SU-DHL-6 (cell line): Measurements from ENCODE around the gene FCHSD2.
"Not testable (repeated sequence)": the region's sequence is repeated elsewhere in the genome, so short reads cannot be mapped to it uniquely, and the experiment has no call there.

ENCODE experiments used
- H2AFZ ChIP-seq: fragments of 200-600 bp; sonication (generic); 2 replicates; pipeline ENCODE4 v1.6.1; 2014; ENCODE audit warnings: low read depth, mild to moderate bottlenecking, moderate library complexity, mixed read lengths, antibody characterized with exemption, low read length; ENCODE audit not compliant: severe bottlenecking
- H3F3A ChIP-seq: fragments of 200-600 bp; shearing (Covaris generic); 2 replicates; pipeline ENCODE4 v1.6.0; 2016; ENCODE audit warnings: antibody characterized with exemption, mild to moderate bottlenecking; ENCODE audit not compliant: insufficient read depth
- H3K27ac ChIP-seq: fragments of 200-600 bp; sonication (generic); 2 replicates; pipeline ENCODE4 v1.5.1; 2016; ENCODE audit warnings: low read depth, mild to moderate bottlenecking, low read length, moderate library complexity, mixed read lengths
- H3K27me3 ChIP-seq: fragments of 200-600 bp; sonication (generic), shearing (Covaris generic); 2 replicates; pipeline ENCODE4 v1.6.0; 2014; ENCODE audit warnings: mild to moderate bottlenecking, low read length
- H3K36me3 ChIP-seq: fragments of 200-600 bp; sonication (generic); 2 replicates; pipeline ENCODE4 v1.6.1; 2014; ENCODE audit warnings: mild to moderate bottlenecking, low read length, mixed read lengths
- H3K4me2 ChIP-seq: fragments of 300-600, 200-600 bp; shearing (Covaris generic), sonication (generic); 2 replicates; pipeline ENCODE4 v1.6.0; 2014; ENCODE audit warnings: low read length, low read depth, mild to moderate bottlenecking; ENCODE audit not compliant: poor library complexity, severe bottlenecking
- H3K4me3 ChIP-seq: fragments of 200-600 bp; sonication (generic); 2 replicates; pipeline ENCODE4 v1.5.1; 2014; ENCODE audit warnings: antibody characterized with exemption, low read length, mild to moderate bottlenecking, mixed read lengths; ENCODE audit not compliant: insufficient read depth, poor library complexity, severe bottlenecking
- H3K79me2 ChIP-seq: fragments of 200-600 bp; sonication (generic); 2 replicates; pipeline ENCODE4 v1.6.1; 2014; ENCODE audit warnings: mild to moderate bottlenecking, low read length, moderate library complexity; ENCODE audit not compliant: insufficient read depth
- H3K9ac ChIP-seq: fragments of 200-600 bp; sonication (generic); 2 replicates; pipeline ENCODE4 v1.7.0; 2014; ENCODE audit warnings: mild to moderate bottlenecking, low read length
- H3K9me2 ChIP-seq: fragments of 200-600 bp; sonication (generic); replicated peaks from 2 replicates; pipeline ENCODE4 v1.6.1; 2014; ENCODE audit warnings: low read length; ENCODE audit not compliant: insufficient read depth
- H3K9me3 ChIP-seq: fragments of 200-600 bp; sonication (generic); 2 replicates; pipeline ENCODE4 v1.6.1; 2014; ENCODE audit warnings: low read length, mixed read lengths; ENCODE audit not compliant: insufficient read depth
- H4K20me1 ChIP-seq: fragments of 200-600 bp; sonication (generic); 2 replicates; pipeline ENCODE4 v1.6.1; 2014; ENCODE audit warnings: low read depth, mild to moderate bottlenecking, antibody characterized with exemption, low read length, moderate library complexity, mixed read lengths
- EZH2phosphoT487 ChIP-seq: fragments of 200-600 bp; sonication (generic), shearing (Covaris generic); conservative IDR thresholded peaks from 2 replicates; pipeline ENCODE4 v1.6.1; 2018; ENCODE audit warnings: mild to moderate bottlenecking, antibody characterized with exemption, low read length, moderate library complexity, mixed read lengths
- TF ChIP-seq, protein P1 (sequence below): fragments of 200-600 bp; sonication (generic); IDR thresholded peaks from one replicate; pipeline ENCODE4 v1.5.1; 2017; ENCODE audit warnings: antibody characterized with exemption, mild to moderate bottlenecking, low read length, moderate library complexity; ENCODE audit not compliant: insufficient read depth, poor library complexity, severe bottlenecking

Gene FCHSD2

DNA sequence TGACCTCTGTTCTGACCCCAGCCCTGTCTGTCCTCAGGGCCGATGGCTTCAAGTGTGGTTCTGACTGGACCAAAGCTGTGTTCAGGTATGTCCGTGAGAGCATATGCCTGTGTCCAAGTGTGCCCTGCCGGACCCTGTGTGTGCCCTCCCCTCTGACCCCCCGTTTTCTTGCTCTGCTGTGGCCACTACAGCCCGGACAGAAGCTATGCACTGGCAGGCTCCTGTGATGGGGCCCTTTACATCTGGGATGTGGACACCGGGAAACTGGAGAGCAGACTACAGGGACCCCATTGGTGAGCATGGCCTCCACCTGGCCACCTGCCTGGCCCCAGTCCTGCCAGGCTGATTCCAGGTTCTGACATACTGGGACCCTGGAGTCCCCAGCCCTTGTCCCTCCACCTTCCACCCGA, 313.4 kb downstream of the FCHSD2 start:
- H3K9me3 ChIP-seq: no peaks in the 10 kb centered on the region
- H3K36me3 ChIP-seq: no peaks in the 10 kb centered on the region
- H3K4me2 ChIP-seq: no peak overlapping the region
- no peak for TF ChIP-seq EZH2phosphoT487
- TF ChIP-seq, protein P1, sequence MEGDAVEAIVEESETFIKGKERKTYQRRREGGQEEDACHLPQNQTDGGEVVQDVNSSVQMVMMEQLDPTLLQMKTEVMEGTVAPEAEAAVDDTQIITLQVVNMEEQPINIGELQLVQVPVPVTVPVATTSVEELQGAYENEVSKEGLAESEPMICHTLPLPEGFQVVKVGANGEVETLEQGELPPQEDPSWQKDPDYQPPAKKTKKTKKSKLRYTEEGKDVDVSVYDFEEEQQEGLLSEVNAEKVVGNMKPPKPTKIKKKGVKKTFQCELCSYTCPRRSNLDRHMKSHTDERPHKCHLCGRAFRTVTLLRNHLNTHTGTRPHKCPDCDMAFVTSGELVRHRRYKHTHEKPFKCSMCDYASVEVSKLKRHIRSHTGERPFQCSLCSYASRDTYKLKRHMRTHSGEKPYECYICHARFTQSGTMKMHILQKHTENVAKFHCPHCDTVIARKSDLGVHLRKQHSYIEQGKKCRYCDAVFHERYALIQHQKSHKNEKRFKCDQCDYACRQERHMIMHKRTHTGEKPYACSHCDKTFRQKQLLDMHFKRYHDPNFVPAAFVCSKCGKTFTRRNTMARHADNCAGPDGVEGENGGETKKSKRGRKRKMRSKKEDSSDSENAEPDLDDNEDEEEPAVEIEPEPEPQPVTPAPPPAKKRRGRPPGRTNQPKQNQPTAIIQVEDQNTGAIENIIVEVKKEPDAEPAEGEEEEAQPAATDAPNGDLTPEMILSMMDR: no peak
- no peak overlapping the region for H2AFZ ChIP-seq
- no peaks in the 10 kb centered on the region for H3K79me2 ChIP-seq
- H3K27me3 ChIP-seq: no peaks in the 10 kb centered on the region
- H4K20me1 ChIP-seq: no peaks in the 10 kb centered on the region
- H3F3A ChIP-seq: peaks cover 17% of the 10 kb centered on the region
- H3K9ac ChIP-seq: no peak overlapping the region
- no peaks in the 10 kb centered on the region for H3K9me2 ChIP-seq
- peak overlapping the region; percentile 26; the same call in 1 of the 2 replicates for H3K27ac ChIP-seq
- no peak overlapping the region for H3K4me3 ChIP-seq

DNA sequence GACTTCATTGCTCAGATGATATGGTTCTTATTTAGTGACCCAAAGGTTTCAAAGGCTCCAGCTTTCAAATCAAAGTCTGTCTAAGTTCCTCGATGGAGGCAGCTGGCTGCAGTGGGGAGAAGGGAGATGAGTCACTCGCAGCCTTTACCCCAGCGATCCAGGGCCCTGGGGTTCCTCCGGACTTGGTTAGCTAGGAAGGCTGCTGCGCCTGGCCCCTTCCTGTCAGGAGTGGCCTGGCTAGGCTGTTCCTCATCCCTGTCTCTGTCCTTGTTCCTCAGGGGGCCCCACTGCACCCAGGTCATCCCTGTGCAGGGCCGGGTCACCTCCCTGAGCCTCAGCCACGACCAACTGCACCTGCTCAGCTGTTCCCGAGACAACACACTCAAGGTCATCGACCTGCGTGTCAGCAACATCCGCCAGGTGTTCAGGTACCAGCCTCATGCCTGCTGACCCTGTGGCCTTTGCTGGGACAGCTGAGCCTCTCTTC, 314.0 kb downstream of the FCHSD2 start:
- Histone ChIP-seq H3K27ac (peak overlapping the region; percentile 26), H3F3A (peaks cover 22% of the 10 kb centered on the region), H3K36me3 (no peaks in the 10 kb centered on the region), H3K9ac (no peak overlapping the region), H3K4me3 (no peak overlapping the region), H2AFZ (no peak overlapping the region), H3K9me3 (no peaks in the 10 kb centered on the region), H3K4me2 (no peak overlapping the region), H4K20me1 (no peaks in the 10 kb centered on the region), H3K9me2 (no peaks in the 10 kb centered on the region), H3K79me2 (no peaks in the 10 kb centered on the region), H3K27me3 (no peaks in the 10 kb centered on the region)
- TF ChIP-seq, protein P1: no peak
- TF ChIP-seq EZH2phosphoT487: no peak

DNA sequence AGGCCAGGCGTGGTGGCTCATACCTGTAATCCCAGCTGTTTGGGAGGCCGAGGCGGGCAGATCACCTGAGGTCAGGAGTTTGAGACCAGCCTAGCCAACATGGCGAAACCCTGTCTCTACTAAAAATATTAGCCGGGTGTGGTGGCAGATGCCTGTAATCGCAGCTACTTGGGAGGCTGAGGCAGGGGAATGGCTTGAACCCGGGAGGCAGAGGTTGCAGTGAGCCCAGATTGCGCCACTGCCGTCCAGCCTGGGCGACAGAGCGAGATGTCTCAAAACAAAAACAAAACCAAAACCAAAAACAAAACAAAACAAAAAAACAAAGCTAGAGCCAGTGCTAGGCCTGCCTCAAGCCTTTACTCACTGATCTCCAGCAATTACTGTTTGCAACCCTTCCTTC, 314.5 kb downstream of the FCHSD2 start:
- H4K20me1 ChIP-seq, H3K4me3 ChIP-seq, H3K36me3 ChIP-seq, H3K9ac ChIP-seq, H3K9me2 ChIP-seq, H3K27ac ChIP-seq, H3K27me3 ChIP-seq, H2AFZ ChIP-seq, H3K9me3 ChIP-seq, H3K4me2 ChIP-seq, H3K79me2 ChIP-seq: not testable (repeated sequence)
- H3F3A ChIP-seq: peaks cover 26% of the 10 kb centered on the region

DNA sequence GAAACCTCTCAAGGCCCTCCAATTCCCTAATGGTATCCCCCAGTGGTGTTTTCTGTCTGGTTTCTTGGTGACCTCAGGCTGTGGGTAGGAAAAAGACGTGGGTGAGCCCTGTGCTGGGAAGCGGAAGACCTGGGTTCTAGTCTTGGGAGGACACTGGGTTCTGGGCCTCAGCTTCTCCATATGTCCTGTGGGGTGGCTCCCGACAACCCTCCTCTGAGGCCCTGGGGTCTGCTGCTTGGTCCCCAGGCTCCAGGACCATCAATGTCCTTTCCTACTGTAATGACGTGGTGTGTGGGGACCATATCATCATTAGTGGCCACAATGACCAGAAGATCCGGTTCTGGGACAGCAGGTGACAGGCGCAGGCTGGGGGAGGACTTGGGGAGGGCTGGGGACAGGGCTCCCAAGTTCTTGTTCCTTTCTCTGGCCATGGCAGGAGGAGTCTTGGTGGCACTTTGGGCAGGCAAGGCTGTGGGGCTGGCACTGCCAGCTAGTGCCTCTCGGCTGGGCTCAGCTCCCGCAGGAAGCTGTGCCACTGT, 315.1 kb downstream of the FCHSD2 start:
- no peak overlapping the region for H3K4me2 ChIP-seq
- no peak for TF ChIP-seq EZH2phosphoT487
- TF ChIP-seq, protein P1: no peak
- no peaks in the 10 kb centered on the region for H3K36me3 ChIP-seq

More for the DNA sequence above, 315.1 kb downstream of the FCHSD2 start:
- H3K27me3 ChIP-seq: no peaks in the 10 kb centered on the region
- H2AFZ ChIP-seq: no peak overlapping the region
- no peaks in the 10 kb centered on the region for H4K20me1 ChIP-seq
- no peaks in the 10 kb centered on the region for H3K9me2 ChIP-seq
- H3F3A ChIP-seq: peaks cover 28% of the 10 kb centered on the region
- H3K27ac ChIP-seq: no peak overlapping the region
- H3K79me2 ChIP-seq: no peaks in the 10 kb centered on the region
- H3K9ac ChIP-seq: no peak overlapping the region
- no peaks in the 10 kb centered on the region for H3K9me3 ChIP-seq
- H3K4me3 ChIP-seq: no peak overlapping the region
